ENCODE results near the gene PHF11. TPM values are rescaled to one million over a fixed set of nuclear protein-coding genes. Genes with fewer than 3 reads are reported as not detected.

The PHF11 gene
- total and polyA plus RNA-seq, 2 of the 8 experiments (the other 6 are each of a cell fraction or from before 2014, with no cell fraction given), result 6.1 to 8.1 TPM

DNA sequence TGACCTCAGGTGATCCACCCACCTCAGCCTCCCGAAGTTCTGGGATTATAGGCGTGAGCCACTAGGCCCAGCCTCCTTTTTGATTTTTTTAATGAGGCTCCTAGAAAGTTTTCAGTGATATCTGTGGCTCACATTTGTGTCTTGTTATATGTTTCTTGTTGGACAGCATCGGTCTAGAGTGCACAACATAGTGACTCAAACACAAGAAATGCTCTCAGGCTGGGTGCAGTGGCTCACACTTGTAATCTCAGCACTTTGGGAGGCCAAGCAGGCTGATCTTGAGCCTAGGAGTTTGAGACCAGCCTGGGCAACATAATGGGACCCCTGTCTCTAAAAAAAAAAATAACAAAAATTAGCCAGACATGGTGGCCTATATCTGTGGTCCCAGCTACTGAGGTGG is 8.2 kb downstream of the PHF11 start:
- 91% methylated on average over 3 of the region's 3 CpGs; no CpG with 5 or more reads in 1 of the 2 experiments for WGBS, 2 experiments (ENCODE audit: extremely low coverage in 1 of 2, insufficient coverage in 1 of 2, insufficient read length in 1 of 2, insufficient replicate concordance in 2 of 2, low coverage in 1 of 2, low lambda C conversion rate in 2 of 2, missing lambda C conversion rate in 1 of 2)
- H4K20me1 ChIP-seq (replicated peaks in 1 of 2; ENCODE audit: control insufficient read depth in 1 of 2, insufficient read depth in 2 of 2, low read length in 2 of 2), result no peaks in the 10 kb centered on the region
- no peak overlapping the region for H2BK5ac ChIP-seq (ENCODE audit: low read depth, low read length)
- no peak overlapping the region for H2BK12ac ChIP-seq (ENCODE audit: low read depth, low read length)
- no peaks in the 10 kb centered on the region for H3K36me3 ChIP-seq (ENCODE audit: control insufficient read depth in 2 of 4, insufficient read depth in 4 of 4, low read length in 3 of 4)
- H3K4ac ChIP-seq (replicated peaks; ENCODE audit: insufficient read length, low read depth, low read length), result no peak overlapping the region
- H4K8ac ChIP-seq (ENCODE audit: extremely low read depth, insufficient read depth, low read length), result no peak overlapping the region
- H3K4me2 ChIP-seq (ENCODE audit: insufficient read depth in 1 of 2, low read depth in 2 of 2, low read length in 2 of 2), result no peak overlapping the region
- H2AK5ac ChIP-seq (ENCODE audit: low read depth, low read length), result no peak overlapping the region
- H3K23ac ChIP-seq (ENCODE audit: insufficient read length), result no peak overlapping the region
- no peaks in the 10 kb centered on the region for H3K4me1 ChIP-seq (replicated peaks in 1 of 4; ENCODE audit: control insufficient read depth in 3 of 4, insufficient read depth in 4 of 4, low read length in 3 of 4)
- H4K5ac ChIP-seq (ENCODE audit: insufficient read length, low read depth, low read length), result no peak overlapping the region
- H3K14ac ChIP-seq (ENCODE audit: insufficient read length), result no peak overlapping the region
- H4K91ac ChIP-seq (replicated peaks; ENCODE audit: insufficient read length, low read length), result no peak overlapping the region
- H2BK15ac ChIP-seq (ENCODE audit: low read length), result no peak overlapping the region
- no peaks in the 10 kb centered on the region for H3K27me3 ChIP-seq (replicated peaks in 1 of 4; ENCODE audit: control insufficient read depth in 3 of 4, extremely low read depth in 1 of 4, insufficient read depth in 3 of 4, low read length in 3 of 4)
- H2BK20ac ChIP-seq (ENCODE audit: low read length), result no peak overlapping the region
- FAIRE-seq, result no peak
- ChIA-PET POLR2A (ENCODE audit: partially characterized antibody) (interaction anchor here (0.6 kb wide), 1 partner anchor 254 kb away, joined by 4 read pairs; no protein-coding TSS in a partner anchor), CTCF (ENCODE audit: partially characterized antibody) (no interaction called here)
- no peaks in the 10 kb centered on the region for H3K23me2 ChIP-seq (ENCODE audit: low read depth, low read length)
- no peaks in the 10 kb centered on the region for H3K79me2 ChIP-seq (ENCODE audit: control insufficient read depth in 1 of 2, insufficient read depth in 2 of 2, low read length in 2 of 2)
- no peaks in the 10 kb centered on the region for H3K9me3 ChIP-seq (ENCODE audit: insufficient read depth in 2 of 2, low read depth in 1 of 2, low read length in 1 of 2)
- H3K27ac ChIP-seq (ENCODE audit: low read depth, low read length), result no peak overlapping the region
- no peak overlapping the region for H3K4me3 ChIP-seq (ENCODE audit: extremely low read depth in 1 of 4, insufficient read depth in 2 of 4, low read depth in 3 of 4, low read length in 4 of 4)
- H3K79me1 ChIP-seq (ENCODE audit: low read depth, low read length), result no peaks in the 10 kb centered on the region
- no peak overlapping the region for H2AFZ ChIP-seq (ENCODE audit: low read length)
- H3K9ac ChIP-seq (replicated peaks in 1 of 4; ENCODE audit: extremely low read depth in 1 of 4, low read depth in 3 of 4, low read length in 3 of 4), result no peak overlapping the region
- no peak for TF ChIP-seq RFX5 (IDR thresholded peaks at IDR 0.05; ENCODE audit: borderline replicate concordance, low read depth, low read length)
- no peak for TF ChIP-seq TAF7 (optimal IDR thresholded peaks at IDR 0.05; ENCODE audit: borderline replicate concordance, low read depth, low read length)
- TF ChIP-seq SIX5 (IDR thresholded peaks at IDR 0.05; ENCODE audit: low read depth, low read length), result no peak
- no peak for TF ChIP-seq SIRT6 (IDR thresholded peaks at IDR 0.05; ENCODE audit: low read length)
- TF ChIP-seq, protein P1, sequence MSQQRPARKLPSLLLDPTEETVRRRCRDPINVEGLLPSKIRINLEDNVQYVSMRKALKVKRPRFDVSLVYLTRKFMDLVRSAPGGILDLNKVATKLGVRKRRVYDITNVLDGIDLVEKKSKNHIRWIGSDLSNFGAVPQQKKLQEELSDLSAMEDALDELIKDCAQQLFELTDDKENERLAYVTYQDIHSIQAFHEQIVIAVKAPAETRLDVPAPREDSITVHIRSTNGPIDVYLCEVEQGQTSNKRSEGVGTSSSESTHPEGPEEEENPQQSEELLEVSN (IDR thresholded peaks at IDR 0.05), result no peak
- TF ChIP-seq HDAC6 (IDR thresholded peaks at IDR 0.05; ENCODE audit: low read depth, low read length), result no peak
- no peak for TF ChIP-seq BACH1 (IDR thresholded peaks at IDR 0.05; ENCODE audit: low read length)
- TF ChIP-seq, protein P2, sequence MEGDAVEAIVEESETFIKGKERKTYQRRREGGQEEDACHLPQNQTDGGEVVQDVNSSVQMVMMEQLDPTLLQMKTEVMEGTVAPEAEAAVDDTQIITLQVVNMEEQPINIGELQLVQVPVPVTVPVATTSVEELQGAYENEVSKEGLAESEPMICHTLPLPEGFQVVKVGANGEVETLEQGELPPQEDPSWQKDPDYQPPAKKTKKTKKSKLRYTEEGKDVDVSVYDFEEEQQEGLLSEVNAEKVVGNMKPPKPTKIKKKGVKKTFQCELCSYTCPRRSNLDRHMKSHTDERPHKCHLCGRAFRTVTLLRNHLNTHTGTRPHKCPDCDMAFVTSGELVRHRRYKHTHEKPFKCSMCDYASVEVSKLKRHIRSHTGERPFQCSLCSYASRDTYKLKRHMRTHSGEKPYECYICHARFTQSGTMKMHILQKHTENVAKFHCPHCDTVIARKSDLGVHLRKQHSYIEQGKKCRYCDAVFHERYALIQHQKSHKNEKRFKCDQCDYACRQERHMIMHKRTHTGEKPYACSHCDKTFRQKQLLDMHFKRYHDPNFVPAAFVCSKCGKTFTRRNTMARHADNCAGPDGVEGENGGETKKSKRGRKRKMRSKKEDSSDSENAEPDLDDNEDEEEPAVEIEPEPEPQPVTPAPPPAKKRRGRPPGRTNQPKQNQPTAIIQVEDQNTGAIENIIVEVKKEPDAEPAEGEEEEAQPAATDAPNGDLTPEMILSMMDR (IDR thresholded peaks at IDR 0.05; ENCODE audit: control extremely low read depth in 1 of 3, insufficient read depth in 1 of 3, low read depth in 1 of 3, low read length in 3 of 3), result no peak
- TF ChIP-seq ZNF274 (IDR thresholded peaks at IDR 0.05; ENCODE audit: borderline replicate concordance, extremely low read depth, low read length), result no peak
- TF ChIP-seq, protein P3, sequence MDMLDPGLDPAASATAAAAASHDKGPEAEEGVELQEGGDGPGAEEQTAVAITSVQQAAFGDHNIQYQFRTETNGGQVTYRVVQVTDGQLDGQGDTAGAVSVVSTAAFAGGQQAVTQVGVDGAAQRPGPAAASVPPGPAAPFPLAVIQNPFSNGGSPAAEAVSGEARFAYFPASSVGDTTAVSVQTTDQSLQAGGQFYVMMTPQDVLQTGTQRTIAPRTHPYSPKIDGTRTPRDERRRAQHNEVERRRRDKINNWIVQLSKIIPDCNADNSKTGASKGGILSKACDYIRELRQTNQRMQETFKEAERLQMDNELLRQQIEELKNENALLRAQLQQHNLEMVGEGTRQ (IDR thresholded peaks at IDR 0.05; ENCODE audit: low read length), result no peak
- no peak for TF ChIP-seq KDM5A (IDR thresholded peaks at IDR 0.05; ENCODE audit: low read length)
- no peak overlapping the region for H2BK120ac ChIP-seq (replicated peaks; ENCODE audit: low read depth, low read length)
- H3K56ac ChIP-seq (replicated peaks; ENCODE audit: insufficient read length, low read depth, low read length), result no peak overlapping the region
- DNase-seq (ENCODE audit: low read depth in 1 of 2, low spot score in 2 of 2), result no peak
- H3K18ac ChIP-seq (ENCODE audit: extremely low read depth, low read length), result no peak overlapping the region
